Liver (tissue), 3 donors: ENCODE results near the gene MPZL2.

Experiments
- JUND ChIP-seq, 2 donors: IDR thresholded peaks; 2 replicates each; pipeline ENCODE4 v1.6.1; 2016; ENCODE audit warnings: antibody characterized with exemption in 2 of 2
- TF ChIP-seq, protein P1 (sequence below): fragments of 150-350 bp; IDR thresholded peaks from 2 replicates; pipeline ENCODE4 v1.5.1; 2017; ENCODE audit warnings: improper control_type of control experiment, low read depth, low read length; ENCODE audit not compliant: missing input control
- TF ChIP-seq, protein P2 (sequence below): IDR thresholded peaks from 2 replicates; pipeline ENCODE4 v1.6.1; 2016; ENCODE audit warnings: antibody characterized with exemption, mild to moderate bottlenecking
- TF ChIP-seq, protein P3 (sequence below): IDR thresholded peaks from 2 replicates; pipeline ENCODE4 v1.6.1; 2016; ENCODE audit warnings: antibody characterized with exemption
- donor health status: healthy.
- donor health status: healthy.

DNA sequence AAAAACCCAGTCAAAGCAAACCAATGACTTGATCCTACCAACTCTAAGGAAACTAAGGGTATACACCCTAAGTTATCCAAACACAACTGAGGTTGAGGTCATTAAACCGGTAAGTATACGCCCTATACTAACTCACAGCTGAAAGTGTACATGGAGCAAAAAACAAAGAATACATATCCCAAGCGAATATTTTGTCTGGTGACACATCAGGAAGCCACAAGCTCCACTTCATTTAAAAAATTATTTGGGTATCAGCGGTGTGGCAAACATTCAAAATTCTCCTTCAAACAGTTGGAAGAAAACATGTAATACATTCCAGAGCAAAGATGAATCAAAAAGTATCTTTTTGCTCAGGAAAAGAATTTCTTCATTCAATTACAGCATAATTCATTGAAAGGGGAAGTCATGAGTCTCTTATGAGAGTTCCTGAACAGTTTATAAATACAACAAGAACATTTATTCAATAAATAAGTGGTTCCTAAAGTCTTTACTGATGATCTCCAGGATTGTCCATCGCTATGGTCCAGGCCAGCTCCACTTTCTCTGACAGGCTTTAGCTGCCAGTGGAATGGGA, 34.7 kb downstream of the MPZL2 start:
- TF ChIP-seq JUND (IDR thresholded peaks at IDR 0.05) = no peak
- TF ChIP-seq, protein P1, sequence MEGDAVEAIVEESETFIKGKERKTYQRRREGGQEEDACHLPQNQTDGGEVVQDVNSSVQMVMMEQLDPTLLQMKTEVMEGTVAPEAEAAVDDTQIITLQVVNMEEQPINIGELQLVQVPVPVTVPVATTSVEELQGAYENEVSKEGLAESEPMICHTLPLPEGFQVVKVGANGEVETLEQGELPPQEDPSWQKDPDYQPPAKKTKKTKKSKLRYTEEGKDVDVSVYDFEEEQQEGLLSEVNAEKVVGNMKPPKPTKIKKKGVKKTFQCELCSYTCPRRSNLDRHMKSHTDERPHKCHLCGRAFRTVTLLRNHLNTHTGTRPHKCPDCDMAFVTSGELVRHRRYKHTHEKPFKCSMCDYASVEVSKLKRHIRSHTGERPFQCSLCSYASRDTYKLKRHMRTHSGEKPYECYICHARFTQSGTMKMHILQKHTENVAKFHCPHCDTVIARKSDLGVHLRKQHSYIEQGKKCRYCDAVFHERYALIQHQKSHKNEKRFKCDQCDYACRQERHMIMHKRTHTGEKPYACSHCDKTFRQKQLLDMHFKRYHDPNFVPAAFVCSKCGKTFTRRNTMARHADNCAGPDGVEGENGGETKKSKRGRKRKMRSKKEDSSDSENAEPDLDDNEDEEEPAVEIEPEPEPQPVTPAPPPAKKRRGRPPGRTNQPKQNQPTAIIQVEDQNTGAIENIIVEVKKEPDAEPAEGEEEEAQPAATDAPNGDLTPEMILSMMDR = no peak
- TF ChIP-seq, protein P2, sequence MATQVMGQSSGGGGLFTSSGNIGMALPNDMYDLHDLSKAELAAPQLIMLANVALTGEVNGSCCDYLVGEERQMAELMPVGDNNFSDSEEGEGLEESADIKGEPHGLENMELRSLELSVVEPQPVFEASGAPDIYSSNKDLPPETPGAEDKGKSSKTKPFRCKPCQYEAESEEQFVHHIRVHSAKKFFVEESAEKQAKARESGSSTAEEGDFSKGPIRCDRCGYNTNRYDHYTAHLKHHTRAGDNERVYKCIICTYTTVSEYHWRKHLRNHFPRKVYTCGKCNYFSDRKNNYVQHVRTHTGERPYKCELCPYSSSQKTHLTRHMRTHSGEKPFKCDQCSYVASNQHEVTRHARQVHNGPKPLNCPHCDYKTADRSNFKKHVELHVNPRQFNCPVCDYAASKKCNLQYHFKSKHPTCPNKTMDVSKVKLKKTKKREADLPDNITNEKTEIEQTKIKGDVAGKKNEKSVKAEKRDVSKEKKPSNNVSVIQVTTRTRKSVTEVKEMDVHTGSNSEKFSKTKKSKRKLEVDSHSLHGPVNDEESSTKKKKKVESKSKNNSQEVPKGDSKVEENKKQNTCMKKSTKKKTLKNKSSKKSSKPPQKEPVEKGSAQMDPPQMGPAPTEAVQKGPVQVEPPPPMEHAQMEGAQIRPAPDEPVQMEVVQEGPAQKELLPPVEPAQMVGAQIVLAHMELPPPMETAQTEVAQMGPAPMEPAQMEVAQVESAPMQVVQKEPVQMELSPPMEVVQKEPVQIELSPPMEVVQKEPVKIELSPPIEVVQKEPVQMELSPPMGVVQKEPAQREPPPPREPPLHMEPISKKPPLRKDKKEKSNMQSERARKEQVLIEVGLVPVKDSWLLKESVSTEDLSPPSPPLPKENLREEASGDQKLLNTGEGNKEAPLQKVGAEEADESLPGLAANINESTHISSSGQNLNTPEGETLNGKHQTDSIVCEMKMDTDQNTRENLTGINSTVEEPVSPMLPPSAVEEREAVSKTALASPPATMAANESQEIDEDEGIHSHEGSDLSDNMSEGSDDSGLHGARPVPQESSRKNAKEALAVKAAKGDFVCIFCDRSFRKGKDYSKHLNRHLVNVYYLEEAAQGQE = no peak
- TF ChIP-seq, protein P3, sequence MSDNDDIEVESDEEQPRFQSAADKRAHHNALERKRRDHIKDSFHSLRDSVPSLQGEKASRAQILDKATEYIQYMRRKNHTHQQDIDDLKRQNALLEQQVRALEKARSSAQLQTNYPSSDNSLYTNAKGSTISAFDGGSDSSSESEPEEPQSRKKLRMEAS = no peak
